ENCODE results near the gene PRH2.

DNA sequence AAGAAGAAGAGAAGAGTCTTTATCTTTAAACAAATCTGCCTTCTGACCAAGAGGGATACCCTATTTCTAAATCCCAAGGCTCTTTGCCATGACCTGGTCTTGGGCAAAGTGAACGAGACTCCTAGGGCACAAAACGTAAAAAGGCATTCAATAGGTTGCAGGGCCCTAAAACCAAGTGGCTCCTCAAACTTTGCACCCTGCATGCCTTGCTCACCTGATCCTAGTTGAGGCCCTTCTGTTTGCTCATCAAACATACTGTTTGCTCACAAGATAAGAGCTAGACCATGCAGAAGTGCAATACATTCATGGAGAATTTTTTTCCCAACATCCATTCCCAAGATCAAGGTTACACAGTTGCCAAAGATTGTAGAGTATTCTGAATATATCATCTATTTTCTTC is 37.1 kb upstream of the PRH2 start:
- TF ChIP-seq, protein P1, sequence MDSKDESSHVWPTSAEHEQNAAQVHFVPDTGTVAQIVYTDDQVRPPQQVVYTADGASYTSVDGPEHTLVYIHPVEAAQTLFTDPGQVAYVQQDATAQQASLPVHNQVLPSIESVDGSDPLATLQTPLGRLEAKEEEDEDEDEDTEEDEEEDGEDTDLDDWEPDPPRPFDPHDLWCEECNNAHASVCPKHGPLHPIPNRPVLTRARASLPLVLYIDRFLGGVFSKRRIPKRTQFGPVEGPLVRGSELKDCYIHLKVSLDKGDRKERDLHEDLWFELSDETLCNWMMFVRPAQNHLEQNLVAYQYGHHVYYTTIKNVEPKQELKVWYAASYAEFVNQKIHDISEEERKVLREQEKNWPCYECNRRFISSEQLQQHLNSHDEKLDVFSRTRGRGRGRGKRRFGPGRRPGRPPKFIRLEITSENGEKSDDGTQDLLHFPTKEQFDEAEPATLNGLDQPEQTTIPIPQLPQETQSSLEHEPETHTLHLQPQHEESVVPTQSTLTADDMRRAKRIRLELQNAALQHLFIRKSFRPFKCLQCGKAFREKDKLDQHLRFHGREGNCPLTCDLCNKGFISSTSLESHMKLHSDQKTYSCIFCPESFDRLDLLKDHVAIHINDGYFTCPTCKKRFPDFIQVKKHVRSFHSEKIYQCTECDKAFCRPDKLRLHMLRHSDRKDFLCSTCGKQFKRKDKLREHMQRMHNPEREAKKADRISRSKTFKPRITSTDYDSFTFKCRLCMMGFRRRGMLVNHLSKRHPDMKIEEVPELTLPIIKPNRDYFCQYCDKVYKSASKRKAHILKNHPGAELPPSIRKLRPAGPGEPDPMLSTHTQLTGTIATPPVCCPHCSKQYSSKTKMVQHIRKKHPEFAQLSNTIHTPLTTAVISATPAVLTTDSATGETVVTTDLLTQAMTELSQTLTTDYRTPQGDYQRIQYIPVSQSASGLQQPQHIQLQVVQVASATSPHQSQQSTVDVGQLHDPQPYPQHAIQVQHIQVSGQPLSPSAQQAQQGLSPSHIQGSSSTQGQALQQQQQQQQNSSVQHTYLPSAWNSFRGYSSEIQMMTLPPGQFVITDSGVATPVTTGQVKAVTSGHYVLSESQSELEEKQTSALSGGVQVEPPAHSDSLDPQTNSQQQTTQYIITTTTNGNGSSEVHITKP (tag by site-specific recombination; IDR thresholded peaks at IDR 0.05), result no peak
- TF ChIP-seq, protein P2, sequence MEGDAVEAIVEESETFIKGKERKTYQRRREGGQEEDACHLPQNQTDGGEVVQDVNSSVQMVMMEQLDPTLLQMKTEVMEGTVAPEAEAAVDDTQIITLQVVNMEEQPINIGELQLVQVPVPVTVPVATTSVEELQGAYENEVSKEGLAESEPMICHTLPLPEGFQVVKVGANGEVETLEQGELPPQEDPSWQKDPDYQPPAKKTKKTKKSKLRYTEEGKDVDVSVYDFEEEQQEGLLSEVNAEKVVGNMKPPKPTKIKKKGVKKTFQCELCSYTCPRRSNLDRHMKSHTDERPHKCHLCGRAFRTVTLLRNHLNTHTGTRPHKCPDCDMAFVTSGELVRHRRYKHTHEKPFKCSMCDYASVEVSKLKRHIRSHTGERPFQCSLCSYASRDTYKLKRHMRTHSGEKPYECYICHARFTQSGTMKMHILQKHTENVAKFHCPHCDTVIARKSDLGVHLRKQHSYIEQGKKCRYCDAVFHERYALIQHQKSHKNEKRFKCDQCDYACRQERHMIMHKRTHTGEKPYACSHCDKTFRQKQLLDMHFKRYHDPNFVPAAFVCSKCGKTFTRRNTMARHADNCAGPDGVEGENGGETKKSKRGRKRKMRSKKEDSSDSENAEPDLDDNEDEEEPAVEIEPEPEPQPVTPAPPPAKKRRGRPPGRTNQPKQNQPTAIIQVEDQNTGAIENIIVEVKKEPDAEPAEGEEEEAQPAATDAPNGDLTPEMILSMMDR (tag by site-specific recombination; IDR thresholded peaks at IDR 0.05), result no peak
- TF ChIP-seq ZNF585B (tag by site-specific recombination; IDR thresholded peaks at IDR 0.05), result no peak
- no peak for TF ChIP-seq ZNF140 (tag by site-specific recombination; IDR thresholded peaks at IDR 0.05)
- TF ChIP-seq ZBTB21 (tag by site-specific recombination; IDR thresholded peaks at IDR 0.05), result no peak
- TF ChIP-seq, protein P3, sequence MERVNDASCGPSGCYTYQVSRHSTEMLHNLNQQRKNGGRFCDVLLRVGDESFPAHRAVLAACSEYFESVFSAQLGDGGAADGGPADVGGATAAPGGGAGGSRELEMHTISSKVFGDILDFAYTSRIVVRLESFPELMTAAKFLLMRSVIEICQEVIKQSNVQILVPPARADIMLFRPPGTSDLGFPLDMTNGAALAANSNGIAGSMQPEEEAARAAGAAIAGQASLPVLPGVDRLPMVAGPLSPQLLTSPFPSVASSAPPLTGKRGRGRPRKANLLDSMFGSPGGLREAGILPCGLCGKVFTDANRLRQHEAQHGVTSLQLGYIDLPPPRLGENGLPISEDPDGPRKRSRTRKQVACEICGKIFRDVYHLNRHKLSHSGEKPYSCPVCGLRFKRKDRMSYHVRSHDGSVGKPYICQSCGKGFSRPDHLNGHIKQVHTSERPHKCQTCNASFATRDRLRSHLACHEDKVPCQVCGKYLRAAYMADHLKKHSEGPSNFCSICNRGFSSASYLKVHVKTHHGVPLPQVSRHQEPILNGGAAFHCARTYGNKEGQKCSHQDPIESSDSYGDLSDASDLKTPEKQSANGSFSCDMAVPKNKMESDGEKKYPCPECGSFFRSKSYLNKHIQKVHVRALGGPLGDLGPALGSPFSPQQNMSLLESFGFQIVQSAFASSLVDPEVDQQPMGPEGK (tag by site-specific recombination; IDR thresholded peaks at IDR 0.05), result no peak
- TF ChIP-seq ZNF184 (tag by site-specific recombination; IDR thresholded peaks at IDR 0.05), result no peak
- no peak for TF ChIP-seq GFI1B (tag by site-specific recombination; IDR thresholded peaks at IDR 0.05)
- no peak for TF ChIP-seq ZNF426 (tag by site-specific recombination; IDR thresholded peaks at IDR 0.05)

All from HEK293 (cell line).